HG03139 (cell line): ENCODE results near the gene HSPB7.
"Not testable (repeated sequence)": the region's sequence is repeated elsewhere in the genome, so short reads cannot be mapped to it uniquely, and the experiment has no call there.

Experiments used
- ATAC-seq: cut with Tn5 transposase; IDR thresholded peaks from one replicate; pipeline ENCODE4 v1.9.1; 2021; ENCODE audit not compliant: unreplicated experiment

The HSPB7 gene

DNA sequence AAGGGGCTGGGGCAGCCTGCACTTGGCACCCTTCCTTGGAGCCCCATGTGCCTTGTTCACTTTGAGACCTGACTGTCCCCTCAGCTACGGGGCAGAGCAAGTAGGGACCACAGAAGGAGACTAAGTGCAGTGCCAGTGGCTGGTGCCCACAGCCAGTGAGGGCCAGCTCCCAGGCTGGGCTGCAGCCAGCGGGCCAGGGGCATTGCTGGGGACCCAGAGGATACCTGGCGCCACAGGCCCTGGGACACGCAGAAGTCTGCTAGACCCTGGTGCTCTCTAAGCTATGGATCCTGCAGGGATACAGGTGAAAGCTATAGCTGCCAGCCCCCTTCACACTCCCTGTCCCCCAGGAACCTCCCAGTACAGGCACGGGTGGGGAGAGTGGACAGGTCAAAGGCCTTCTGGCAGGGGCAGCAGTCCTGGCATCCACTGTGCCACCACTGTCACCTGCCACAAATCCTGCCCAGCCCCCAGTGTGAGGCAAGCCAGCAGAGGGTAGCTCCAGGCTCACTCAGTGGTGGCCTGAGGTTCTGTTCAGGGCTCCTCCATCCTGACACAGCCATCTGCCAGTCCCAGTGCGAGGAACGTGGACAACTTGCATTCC lies 5.3 kb upstream of the HSPB7 start:
- ATAC-seq: no peak

DNA sequence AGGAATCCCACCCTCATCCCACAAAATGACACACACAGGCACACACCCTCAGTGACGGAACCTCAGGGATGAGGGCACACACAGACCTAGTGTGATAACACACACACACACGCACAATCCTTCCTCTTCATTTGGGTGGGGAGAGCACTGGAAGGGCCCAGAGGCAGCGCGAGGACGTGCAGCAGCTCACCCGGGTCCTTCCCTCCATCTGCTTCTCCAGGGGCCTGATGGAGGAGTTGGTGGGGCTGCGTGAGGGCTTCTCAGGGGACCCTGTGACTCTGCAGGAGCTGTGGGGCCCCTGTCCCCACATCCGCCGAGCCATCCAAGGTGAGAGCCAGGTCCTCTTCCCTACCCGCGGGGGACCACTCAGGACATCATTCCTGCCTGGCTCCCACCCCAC lies 4.5 kb upstream of the HSPB7 start:
- ATAC-seq: no peak

DNA sequence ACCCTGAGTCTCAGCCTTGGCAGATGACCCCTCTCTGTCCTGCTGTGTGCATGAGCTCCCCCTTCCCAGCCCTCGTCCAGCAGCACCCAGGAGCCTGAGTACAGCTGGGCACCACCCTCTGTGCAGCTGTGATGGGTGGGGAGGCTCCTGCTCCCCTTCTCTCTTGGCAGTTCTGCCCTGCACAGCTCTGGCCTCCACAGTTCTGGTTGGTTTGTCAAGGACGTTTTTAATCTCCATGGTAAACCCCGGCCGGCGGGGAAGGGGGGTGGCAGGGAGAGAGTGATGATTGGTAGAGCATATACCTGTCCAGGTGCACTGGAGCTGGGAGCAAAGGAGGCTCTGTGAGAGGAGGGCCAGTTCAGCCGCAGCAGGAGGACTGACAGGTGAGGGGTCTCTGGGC lies 3.8 kb upstream of the HSPB7 start, which contains the start of gene CLCNKA:
CLCNKA (plus strand) TSS at position 356 of the 400 bp plus-strand sequence. CDS start 584 bp downstream, outside the sequence.
- ATAC-seq: no peak

DNA sequence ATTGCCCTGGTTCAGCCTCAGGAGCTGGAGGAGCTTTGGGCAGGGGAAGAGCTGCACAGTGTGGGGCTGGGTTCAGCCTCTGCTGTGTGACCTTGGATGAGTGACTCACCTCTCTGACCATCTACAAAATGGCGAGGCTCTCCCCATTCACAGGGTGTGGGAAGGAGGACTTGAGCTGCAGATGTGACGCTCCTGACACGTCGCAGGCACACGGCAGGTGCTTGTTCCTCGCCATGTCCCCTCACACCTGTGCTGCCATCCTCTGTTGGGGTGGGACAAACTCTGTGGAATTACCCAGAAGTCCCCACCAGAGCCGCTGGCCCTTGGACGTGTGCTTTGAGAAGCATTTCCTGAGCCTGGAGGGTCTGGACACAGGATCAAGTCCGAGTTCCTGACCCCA lies 3.0 kb upstream of the HSPB7 start:
- not testable (repeated sequence) for ATAC-seq

DNA sequence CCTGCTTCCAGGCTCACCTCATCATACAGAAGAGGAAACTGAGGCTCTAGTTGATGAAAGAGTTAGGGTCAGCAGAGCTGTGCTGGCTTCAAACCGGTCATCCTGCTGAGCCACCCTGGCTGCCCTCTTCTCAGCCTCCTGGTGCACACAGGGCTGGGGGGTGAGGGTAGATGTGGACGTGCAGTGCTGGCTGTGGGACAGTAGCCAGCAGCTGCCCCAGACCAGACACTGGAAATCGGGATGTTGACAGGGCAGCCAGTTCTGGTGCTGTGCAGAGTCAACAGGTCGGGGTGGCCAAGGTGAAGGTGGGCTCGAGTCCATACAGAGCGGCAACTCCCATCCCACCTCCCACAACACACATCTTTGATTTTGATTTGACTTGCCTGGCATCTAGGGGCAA lies 2.5 kb upstream of the HSPB7 start:
- ATAC-seq: no peak

DNA sequence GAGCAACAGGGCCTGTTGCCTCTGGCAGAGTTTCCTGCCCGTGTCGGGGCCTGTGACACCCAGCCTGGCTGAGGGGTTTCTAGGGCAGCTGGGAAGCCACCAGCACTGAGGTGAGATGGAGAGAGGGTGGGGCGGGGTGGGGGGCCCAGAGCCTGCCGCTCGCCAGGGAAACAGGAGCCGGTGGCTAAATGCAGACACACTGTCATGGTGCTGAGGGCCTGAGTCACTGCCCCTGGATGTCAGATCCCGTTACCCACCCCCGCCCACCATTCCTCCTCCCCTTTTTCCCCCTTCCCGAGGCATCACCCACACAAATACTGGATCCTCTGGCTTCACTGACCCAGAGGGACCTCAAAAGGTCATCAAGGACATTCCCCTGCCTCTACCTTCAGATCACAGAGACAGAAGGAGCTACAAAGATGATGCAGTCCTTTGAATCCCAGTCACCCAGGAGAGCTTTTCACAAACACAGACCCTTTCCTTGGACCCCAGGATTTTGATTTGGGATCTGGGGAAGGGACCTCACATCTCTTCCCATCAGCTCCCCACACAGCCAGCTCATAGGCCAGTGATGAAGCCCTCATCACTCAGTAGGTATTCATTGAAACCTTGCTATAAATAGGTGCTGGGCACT lies 1.9 kb upstream of the HSPB7 start:
- ATAC-seq: no peak

DNA sequence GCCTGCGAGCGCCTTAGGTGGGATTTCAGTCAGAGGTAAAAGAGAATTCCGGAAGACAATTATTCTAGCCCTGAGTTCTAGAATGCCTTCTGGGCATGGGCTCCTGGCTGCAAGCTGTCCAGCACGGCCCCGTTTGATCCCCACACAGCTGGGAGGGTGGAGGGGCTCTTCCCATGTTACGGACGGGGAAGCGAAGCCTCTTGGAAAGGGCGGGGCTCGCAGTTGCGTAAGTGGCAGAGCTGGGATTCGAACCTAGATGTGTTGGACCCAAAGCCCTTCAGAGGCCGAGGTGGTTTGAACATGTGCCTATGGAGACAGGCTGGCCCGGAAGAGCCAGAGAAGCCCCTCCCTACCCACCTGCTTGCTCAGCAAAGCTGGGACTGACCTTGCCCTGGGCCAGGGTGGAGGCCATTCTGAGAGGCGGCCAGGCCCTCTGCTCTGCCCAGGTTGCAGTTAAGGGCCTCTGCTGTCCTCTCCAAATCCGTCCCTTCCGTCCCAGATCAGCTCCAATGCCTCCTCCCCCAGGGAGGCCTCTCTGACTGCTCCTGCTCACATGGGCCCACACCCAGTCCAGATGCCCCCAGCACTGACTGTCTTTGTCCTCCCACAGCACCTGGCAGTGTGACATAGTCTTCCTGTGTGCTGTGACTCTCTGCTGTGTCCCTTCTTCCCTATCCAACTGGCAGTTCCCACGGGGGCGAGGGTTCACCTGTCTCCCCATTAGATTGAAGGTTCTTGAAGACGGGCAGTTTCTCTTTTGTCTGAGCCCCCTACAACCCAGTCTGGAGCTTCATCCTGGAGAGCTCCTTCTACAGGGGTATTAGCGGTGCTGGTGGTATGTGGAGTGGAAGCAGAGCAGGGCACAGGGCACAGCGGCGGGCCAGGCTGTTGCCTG lies 1.2 kb upstream of the HSPB7 start:
- ATAC-seq: no peak

DNA sequence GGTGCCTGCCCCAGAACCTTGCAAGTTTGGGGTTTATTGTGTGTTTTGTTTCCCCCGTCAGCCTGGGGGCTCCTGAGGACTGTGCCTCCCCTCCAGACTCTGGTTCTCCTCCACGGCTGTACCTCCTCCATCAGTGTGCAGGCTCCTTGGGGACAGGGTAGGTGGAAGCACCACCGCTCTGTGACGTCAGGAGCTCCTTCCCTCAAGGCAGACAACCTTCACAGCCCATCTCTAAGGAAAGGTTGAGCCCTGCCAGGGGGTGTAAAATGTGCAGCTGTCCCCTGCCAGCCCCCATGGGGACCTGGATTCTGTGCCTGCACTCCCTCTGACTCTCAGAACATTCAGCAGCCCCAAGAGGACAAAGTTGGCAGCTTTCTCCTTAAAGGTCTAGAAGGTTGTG lies 465 bp upstream of the HSPB7 start:
- no peak for ATAC-seq

DNA sequence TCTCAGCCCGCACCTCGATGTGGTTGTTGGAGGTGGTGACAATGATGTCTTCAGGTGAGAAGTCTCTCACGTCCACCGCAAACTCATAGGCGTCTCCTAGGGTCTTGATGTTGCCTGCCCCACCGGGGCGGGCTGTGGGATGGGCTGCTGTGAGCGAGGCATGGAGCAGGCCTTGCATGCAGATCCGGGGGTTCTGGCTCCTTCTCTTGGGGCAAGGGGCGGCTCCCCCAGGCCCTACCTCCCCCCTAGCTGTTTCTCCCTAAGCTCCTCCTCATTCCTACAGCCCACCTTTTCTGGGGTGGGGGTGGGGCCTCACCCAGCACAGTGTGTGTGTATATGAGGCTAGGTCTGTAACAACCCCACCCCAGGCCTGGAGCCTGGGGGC lies 775 bp downstream of the HSPB7 start:
- ATAC-seq: no peak

DNA sequence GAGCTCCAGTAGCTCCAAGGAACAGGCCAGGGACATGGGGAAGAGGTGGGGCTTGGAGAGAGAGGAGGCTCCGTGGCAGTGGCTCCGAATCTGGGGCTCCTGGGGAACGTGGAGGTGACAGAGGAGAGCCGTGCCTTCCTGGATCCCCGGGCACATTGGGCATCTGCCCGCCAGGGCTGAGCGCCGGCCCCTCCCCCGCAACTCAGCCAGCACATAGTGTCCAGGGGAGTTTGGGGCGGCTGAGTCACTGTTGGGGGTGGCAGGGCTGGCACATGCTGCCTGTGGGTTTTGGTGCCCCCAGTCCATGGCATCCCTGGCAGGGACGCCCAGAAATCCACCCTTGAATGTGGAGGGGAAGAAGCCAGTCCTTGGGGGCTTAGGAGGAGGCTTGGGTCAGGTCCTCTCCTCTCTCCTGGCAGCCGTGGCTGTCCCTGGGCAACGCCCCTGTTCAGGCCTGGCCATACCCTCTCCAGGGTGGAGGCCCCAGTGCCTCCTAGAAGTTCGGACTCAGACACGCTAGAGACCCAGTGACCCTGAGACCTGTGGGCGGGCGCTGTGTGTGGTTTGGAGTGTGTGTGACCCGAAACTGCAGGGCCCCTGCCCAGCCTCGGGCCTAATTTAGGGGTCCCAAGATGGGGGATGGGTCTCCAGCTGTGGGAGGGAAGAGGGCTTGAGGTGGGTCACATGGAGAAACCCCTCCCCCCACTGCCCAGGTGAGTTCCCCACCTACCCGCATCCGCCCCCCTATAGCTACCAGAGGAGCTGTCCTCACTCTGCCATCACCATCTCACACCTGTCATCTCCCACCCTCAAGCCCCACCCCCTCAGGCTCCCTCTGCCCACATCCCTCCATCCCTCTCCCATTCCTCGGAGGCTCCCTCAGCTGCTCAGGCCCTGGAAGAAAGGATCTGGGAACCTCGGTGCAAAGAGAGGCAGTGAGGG lies 1.6 kb downstream of the HSPB7 start:
- no peak for ATAC-seq

DNA sequence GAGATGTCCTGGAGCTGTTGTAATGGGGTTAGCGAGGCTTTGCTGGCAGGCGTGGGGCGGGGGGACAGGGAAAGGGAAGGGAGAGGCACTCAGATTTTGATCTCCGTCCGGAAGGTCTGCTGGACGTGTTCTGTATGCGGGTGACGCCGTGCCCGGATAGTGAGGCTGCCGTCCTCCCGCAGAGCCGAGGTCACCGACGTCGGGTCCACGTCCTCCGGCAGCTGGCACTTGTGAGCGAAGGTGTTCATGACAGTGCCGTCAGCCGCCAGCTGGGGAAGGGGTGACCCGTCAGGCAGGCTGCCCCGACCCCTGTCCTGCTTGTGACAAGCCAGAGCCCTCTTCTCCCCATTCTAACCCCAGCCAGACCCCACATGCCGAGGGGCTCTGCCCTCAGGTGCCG lies 2.4 kb downstream of the HSPB7 start:
- ATAC-seq: no peak

DNA sequence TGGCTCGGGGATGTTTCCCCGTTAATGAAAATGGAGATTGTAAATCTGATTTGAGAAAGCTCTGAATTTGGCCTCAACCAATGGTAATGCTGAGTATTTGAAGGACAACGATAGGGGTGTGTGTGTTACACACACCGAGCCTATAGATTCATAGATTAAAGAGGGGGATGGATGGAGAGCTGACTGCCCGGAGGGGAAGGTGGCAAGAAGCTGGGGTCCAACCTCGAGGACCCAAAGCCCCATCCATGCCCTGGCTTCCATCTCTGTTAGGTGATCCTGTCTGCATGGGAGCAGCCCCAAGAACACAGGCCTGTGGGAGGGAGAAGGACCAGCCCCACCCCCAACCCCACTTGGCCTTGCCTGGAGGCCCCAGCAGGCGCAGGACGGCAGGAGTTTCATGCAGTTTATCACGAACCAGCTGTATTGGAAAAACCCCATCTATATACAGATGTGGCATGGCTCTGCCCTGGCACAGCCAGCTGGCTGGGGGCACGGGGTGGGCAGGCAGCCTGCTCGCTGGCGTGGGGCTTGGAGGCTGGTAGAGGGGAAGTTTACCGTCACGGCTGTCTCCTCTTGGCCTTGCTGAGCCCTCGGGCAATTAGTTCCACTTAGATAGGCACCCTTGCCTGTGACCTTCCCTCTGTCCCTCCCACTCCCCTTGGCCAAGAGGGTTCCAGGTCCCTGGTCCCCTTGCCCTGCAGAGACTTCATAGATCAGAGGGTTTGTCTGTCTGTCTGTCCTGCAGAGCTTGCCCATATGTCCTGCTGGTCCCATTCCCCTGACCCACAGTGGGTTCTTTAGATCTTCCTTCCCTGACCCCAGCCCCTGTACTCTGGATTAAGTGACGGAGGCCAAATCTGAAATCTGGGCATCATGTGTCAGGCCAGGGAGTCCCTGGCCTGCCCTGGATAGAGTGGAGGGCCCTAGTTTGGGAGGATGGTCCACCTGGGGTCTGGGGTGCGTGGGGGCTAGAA lies 3.0 kb downstream of the HSPB7 start:
- no peak for ATAC-seq

DNA sequence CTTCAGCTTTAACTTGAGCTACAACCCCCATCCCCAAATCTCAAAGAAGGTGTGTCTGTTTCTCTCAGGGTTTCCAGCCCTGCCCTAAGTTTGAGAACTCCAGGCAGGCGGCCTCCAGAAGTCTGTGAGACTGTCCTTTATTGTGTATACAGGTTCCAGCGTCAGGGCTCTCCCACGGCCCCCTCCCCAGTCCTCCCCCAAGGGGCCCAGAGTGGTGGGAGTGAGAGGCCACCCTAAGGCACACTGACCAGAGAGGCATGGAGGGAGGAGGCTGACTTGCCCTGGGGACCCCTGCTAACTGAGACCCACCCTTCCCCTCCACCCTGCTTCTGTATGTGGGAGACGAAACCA lies 4.0 kb downstream of the HSPB7 start:
- no peak for ATAC-seq

DNA sequence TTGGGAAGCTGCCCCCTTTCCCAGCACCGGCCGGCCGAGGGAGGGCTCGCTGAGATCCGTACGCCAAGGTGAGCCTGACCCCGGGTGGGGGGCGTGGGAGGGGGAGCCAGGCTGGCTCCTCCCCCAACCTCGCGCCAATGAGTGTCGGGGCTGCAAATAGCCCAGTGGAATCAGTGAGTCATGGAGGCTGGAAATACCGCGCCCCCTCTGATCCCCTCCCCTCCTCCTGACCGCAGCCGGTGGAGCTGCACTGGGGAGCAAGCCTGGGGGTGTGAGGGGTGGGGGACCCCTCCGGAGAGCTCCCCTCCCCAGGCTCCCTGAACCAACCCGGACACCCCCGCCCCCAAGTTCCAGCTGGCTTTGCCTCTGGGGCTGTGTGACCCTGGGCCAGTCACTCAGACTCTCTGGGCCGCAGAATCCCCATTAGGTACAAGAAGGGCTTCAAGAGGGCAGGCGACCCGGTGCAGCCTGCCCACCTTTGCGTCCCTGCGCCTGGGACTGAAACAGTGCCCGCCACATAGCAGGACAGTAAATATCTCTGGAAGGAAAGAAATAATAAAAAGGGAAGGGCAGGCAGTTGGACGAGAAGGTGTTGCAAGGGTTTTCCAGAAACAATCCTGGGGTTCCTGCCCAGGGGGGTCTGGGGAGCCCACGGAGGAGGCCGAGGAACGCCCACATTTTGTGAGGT lies 4.5 kb downstream of the HSPB7 start:
- ATAC-seq: no peak

DNA sequence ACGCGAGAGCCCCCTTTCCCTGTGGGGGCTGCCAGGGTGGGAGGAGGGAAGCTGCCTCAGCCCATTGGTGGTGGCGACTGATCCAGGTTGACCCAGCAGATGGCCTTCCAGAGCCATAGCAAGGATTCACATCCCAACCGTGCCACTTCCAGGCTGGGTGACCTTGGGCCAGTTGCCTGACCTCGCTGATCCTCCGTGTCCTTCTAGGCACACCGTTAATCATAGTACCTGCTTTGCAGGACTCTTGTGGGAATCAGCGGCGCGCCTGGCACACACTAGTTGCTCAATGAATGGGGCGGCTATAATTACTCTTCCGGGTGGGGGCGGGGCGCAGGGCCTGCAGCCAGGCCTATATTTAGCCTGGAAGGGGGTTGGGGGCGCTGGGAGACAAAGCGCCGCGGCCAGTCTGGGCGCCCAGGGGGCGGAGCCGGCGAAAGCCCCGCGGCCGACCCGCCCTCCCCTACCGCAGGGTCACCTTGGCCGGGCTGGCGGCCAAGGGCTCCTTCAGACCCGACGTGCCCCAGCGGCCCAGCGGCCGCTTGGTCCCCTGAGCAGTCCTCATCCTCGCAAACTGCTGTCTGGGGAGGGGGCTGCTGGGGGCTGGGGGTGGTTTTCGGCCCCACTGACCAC lies 5.1 kb downstream of the HSPB7 start:
- no peak for ATAC-seq

DNA sequence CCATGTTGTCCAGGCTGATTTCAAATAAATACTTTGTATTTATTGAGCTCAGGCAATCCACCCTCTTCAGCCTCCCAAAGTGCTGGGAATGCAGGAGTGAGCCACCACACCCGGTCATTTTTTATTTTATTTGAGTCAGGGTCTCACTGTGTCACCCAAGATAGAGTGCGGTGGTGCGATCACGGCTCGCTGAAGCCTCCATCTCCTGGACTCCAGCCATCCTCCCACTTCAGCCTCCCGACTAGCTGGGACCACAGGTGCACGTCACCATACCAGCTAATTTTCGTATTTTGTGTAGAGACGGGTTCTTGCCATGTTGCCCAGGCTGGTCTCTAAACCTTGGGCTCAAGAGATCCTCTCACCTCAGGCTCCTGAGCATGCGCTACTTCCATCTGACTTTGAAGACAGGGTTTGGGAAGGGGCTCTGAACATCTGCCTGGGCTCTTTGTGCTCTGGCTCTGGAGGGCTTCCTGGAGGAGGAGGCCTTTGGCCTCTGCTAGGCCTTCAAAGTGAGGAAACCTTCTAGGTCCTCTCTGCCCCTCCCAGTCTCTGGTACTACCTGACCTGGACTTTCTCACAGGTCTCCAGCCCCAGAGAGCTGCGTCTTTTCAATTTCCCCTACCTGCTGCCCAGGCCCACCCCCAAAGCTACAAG lies 5.8 kb downstream of the HSPB7 start:
- no peak for ATAC-seq

DNA sequence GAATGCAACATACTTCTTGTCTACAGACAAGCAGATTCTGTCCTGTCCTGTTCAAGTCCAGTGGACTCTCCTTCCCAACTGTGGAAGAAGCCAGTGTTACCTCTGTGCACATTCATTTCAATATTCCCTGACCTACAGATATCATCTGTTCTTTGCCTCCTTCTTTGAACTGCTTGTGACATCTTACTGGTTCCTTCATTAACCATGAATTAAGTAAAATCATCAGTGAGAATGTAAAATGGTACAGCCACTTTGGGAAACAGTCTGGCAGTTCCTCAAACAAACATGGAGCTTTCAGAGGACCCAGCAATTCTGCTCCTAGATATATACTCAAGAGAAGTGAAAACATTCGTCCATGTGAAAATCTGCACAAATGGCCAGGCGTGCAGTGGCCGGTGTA lies 7.0 kb downstream of the HSPB7 start:
- no peak for ATAC-seq

DNA sequence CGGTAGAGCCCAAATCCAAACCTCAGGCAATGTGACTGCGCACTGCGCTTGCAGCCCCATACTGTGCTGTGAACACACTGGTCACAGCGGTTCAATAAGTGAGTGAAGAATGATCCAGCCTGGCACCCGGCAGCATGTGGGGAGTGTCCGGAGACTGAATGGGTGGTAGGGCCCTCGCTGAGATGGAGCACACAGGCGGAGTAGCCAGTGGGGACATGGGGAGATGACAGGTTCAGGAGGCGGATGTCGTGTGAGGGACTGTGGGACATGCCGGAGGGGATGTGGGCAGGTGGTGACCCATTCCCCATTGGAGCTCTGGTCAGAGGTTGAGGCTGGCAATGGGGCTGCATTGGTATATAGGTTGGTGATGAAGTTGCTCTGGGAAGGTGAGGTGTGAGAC lies 8.2 kb downstream of the HSPB7 start:
- no peak for ATAC-seq
